Renal pelvis (tissue), 4 donors: ENCODE data around the gene MYH14. TPM values are rescaled to one million over a fixed set of nuclear protein-coding genes. Genes with fewer than 3 reads are reported as not detected.

Experiments
- DNase-seq: peaks from one replicate; pipeline ENCODE4 v3.0.0-alpha.2; 2013
- polyA plus RNA-seq, 3 donors: library from polyadenylated mRNA; unstranded; fragments of 120-200 nt; gene quantifications; one replicate each; pipeline ENCODE4 v1.2.1, GENCODE V29; 2013; ENCODE audit not compliant: insufficient read length in 3 of 3

Gene MYH14
- polyA plus RNA-seq, 3 donors: 25.8 to 31.7 (median 27.2) TPM

DNA sequence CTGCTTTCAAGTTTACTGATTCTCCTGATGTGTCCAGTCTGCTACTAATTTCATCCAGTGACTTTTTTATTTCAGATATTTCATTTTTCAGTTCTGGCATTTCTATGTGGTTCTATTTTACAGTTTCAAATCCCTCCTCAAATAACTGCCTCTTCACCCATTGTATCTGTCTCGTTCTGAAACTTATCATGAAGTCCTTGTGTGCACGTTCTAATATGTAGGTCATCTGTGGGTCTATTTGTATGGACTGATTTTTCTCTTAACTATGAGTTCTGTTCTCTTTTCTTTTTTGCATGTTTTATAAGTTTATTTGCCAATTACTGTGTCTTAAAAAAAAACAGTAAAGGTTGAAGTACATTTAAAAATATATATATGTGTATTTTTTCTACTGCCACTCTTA lies 82.4 kb downstream of the MYH14 start:
- DNase-seq: no peak

DNA sequence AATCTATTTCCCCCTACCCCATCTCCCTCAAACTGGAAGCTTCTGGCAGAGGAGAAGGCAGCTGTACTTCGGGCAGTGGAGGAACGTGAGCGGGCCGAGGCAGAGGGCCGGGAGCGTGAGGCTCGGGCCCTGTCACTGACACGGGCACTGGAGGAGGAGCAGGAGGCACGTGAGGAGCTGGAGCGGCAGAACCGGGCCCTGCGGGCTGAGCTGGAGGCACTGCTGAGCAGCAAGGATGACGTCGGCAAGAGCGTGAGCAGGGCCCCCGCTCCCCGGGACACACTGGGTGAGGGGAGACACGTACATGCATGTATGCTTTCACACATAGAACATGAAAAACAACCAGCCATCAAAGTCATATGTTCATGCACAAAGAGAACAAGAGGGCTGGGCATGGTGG lies 83.0 kb downstream of the MYH14 start:
- no peak for DNase-seq

DNA sequence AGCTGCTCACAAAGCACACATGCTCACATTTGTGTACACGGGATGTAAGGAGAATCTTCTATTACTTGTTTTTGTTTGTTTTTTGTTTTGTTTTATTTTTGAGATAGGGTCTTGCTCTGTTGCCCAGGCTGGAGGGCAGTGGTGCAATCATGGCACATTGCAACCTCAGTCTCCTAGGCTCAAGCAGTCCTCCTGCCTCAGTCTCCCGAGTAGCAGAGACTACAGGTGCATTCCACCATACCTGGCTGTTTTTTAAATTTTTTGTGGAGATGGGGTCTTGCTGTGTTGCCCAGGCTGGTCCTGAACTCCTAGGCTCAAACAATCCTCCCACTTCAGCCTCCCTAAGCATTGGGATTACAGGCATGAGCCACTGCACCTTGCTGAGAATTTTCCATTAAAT lies 83.9 kb downstream of the MYH14 start:
- no peak for DNase-seq

DNA sequence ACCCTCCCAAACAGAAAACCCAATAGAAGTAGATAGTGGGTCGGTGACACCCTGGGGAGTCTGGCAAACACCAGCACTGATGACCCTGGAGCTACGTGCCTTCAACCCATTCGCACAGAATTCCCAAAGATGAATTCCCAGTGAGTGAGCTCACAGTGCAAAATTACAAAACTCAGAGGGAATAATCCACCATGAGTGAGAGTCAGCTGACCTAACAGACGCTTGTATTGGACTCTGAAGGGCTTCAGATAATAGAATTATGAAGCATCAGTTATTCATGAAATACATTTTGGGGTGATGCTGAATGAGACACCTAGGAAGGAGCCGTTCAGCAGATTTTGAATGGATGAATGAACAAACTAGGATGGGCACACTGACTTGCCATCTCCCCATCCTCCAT lies 85.5 kb downstream of the MYH14 start:
- DNase-seq: no peak

DNA sequence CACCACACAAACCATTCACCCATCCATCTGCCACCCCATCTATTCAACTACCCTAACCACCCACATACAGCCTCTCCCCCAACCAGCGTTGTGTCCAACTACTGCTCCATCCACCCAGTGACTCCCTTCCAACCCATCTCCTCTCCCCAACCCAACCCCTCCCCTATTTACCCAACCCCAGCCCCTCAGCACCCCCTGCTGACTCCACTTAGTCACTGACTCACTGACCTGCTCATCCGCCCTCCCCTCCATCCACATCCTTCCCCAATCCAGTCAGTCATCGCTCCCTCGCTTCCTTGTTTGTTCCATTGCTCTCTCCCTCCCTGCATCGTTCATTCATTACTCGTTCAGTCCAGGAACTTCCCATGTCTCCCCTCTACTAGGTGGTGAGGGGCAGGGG lies 86.6 kb downstream of the MYH14 start:
- DNase-seq: no peak

DNA sequence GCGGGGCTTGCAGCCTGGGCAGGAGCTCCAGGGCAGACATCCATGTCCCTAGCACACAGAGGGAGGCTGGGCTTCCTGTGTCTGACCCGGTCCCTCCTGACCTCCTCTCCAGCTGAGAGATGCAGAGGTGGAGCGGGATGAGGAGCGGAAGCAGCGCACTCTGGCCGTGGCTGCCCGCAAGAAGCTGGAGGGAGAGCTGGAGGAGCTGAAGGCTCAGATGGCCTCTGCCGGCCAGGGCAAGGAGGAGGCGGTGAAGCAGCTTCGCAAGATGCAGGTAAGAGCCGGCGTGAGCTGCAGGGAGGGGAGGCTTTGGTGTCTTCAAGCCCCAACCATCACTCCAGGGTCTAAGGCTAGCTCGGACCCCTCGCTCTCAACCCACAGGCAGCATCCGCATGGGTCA lies 87.4 kb downstream of the MYH14 start:
- no peak for DNase-seq

DNA sequence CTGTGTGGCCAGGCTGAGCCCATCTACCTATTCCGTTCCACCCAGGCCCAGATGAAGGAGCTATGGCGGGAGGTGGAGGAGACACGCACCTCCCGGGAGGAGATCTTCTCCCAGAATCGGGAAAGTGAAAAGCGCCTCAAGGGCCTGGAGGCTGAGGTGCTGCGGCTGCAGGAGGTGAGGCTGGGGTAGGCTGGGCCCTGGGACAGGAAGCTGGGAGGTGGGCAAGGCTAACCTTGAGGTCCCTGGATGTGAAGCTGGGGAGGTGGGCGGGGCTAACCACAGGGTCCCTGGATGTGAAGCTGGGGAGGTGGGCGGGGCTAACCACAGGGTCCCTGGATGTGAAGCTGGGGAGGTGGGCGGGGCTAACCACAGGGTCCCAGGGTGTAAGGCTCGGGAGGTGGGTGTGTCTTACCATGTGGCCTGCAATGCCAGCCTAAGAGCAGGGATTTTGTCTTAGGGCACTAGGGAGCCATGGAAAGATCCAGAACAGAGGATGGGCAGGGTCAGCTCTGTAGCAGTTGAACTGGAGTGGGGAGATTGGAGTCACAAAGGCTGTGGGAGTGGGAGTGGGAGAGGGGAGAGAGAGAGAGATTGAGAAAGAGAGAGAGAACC lies 88.9 kb downstream of the MYH14 start:
- no peak for DNase-seq

DNA sequence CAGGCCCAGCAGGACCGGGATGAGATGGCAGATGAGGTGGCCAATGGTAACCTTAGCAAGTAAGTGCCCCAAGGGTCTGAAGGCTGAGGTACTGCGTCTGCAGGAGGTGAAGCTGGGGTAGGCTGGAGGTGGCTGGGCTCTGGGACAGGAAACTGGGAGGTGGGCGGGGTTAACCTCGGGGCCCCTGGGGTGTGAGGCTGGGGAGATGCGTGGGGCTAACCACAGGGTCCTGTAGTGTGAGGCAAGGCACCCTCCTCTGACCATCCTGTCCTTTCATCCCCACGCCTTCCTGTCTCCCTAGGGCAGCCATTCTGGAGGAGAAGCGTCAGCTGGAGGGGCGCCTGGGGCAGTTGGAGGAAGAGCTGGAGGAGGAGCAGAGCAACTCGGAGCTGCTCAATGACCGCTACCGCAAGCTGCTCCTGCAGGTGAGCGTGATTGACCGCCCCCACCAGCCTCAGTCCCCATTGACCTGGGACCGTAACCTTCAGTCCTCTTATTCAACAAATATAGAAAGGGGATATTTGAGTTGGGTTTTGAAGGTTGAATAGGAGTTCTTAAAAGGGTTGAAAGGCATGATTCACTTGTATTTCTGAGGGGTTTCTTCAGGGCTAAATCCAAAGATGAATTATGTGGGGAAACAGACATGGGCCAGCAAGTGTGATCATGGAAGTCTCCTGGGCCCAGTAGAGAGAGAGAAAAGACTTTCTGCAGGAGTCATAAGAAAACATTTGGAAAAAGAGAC lies 90.0 kb downstream of the MYH14 start:
- DNase-seq: no peak

DNA sequence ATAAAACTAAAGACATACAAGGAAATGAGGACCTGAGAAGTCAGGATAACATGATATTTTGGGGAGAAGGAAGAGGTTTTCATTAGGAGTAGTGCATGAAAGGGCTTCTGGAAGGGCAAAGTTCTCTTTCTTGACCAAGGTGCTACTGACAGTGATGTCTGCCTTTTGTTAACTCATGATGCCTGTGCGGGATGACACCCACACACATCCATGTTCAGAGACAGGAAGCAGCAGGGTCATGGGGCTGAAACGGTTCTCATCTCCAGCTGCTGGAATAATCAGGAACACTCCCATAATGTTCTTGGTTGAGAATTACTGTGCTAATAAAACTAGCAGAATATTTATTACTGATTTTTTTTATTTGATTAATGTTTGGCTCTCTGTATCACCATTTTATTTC lies 96.6 kb downstream of the MYH14 start:
- DNase-seq: no peak

DNA sequence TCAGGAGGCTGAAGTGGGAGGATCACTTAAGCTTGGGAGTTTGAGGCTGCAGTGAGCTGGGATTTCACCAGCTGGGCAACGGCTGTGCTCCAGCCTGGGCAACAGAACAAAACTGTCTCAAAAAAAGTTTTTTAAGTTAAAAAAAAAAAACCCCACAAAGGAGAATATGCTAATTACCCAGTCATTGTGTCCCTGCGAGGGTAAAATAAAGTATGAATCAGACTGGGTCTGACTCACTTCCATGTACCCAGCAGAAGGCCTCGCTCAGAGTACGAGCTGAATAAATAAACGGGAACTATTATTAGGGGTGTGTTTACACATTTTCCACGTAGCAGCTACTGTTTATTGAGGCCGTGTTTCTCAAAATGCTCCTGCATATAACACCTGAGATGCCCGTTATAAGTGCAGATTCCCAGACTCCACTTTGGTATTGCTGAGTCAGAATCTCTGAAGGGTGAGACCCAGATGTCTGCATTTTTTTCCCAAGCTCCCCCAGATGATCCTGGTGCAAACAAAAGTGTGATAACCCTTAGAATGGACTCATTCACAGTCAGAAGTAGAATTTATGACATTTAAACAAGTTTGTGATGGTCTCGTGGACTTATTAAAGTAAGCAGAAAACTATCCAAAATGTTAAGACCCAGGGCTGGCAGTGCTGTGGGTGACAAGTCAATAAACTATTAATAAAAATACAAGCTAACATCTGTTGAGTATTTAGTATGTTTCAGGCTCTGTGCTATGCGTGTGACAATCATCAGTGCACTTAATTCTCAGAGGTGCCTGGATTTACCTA lies 97.6 kb downstream of the MYH14 start:
- no peak for DNase-seq

DNA sequence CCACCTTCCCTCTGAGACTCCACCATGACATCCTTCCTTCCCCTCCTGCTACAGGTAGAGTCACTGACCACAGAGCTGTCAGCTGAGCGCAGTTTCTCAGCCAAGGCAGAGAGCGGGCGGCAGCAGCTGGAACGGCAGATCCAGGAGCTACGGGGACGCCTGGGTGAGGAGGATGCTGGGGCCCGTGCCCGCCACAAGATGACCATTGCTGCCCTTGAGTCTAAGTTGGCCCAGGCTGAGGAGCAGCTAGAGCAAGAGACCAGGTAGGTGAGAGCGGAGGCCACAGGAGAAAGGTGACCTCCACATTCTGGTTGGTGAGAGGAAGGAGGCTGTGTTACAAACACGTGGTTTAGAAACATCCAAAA lies 98.2 kb downstream of the MYH14 start:
- DNase-seq: no peak

DNA sequence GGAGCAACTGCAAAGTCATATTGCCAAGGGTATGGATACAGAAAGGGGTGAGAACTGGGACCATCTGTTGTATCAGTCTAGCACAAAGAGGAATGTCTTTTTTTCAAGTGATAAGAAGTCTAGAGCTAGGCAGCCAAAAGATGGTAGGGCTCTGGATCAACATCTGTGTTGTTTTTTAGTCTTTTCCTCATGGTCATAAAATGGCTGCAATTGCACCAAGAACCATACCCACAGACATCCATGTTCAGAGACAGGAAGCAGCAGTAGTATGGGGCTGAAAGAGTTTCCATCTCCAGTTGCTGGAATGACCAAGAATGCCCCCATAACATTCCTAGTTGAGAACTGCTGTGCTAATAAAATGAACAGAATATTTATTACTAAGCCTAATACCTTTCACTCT lies 100.1 kb downstream of the MYH14 start:
- no peak for DNase-seq

DNA sequence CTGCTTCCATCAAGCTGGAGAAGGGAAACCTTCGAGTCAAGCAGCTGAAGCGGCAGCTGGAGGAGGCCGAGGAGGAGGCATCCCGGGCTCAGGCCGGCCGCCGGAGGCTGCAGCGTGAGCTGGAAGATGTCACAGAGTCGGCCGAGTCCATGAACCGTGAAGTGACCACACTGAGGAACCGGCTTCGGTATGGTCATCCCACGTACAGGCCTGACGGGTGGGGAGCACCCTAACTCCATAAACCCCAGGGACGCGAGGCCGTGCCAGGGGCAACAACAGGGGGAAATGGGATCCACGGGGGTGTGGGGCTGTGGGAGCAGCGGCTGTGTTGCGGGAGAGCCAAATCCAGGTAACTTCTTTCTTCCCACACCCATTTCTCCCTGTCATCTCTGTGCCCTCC lies 105.6 kb downstream of the MYH14 start:
- DNase-seq: no peak

DNA sequence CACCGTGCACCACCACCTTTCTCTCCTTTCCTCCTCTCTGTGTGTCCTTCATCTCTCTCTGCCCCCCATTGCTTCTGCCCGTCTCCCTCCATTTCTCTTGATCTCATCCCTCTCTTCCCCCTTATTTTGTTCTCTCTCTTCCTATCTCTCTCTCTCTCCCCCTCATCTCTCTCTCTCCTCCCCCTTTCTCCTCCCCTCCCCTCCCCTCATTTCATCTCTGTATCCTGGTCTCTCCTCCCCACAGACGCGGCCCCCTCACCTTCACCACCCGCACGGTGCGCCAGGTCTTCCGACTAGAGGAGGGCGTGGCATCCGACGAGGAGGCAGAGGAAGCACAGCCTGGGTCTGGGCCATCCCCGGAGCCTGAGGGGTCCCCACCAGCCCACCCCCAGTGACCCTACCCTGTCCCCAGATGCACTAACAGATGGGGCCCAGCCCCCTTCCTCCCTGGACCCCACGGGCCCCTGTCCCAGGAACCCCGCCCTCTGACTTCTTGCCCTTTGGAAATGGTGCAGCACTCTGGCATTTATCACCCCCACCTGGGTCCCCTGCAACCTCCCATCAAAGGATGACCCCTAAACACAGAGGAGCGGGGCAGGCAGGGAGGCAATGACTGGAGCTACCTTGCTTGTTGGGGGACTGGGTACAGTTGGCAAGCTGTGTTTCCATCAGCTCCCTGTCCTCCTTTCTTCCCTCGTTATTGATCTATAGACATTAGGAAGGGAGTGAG lies 106.1 kb downstream of the MYH14 start:
- no peak for DNase-seq

DNA sequence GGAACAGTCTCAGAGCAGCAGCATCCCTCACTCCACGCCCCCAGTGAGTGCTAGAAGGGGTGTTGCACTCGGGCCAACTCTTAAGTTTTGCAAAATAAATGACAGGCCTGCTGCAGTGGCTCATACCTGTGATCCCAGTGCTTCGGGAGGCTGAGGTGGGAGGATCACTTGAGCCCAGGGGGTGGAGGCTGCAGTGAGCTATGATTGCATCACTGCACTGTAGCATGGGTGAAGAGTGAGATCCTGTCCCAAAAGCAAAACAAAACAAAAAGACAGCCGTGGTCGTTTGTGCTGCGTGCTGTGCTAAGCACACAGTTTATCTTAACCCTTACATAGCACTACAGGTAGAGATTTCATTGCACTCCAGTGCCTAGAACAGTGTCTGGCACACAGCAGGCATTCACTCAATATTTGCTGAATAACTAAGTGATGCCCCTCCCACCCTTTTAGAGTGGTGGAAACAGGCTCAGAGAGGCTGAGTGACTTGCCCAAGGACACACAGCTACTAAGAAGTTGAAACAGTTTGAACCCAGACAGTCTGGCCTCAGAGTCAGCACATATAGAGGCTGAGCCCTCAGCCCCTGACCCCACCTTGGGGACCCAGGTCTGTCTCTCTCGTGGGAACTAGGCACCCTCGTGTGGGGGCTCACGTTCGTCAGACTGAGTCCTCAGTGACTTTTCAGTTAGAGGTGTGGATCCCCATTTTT lies 107.5 kb downstream of the MYH14 start:
- DNase-seq: no peak

DNA sequence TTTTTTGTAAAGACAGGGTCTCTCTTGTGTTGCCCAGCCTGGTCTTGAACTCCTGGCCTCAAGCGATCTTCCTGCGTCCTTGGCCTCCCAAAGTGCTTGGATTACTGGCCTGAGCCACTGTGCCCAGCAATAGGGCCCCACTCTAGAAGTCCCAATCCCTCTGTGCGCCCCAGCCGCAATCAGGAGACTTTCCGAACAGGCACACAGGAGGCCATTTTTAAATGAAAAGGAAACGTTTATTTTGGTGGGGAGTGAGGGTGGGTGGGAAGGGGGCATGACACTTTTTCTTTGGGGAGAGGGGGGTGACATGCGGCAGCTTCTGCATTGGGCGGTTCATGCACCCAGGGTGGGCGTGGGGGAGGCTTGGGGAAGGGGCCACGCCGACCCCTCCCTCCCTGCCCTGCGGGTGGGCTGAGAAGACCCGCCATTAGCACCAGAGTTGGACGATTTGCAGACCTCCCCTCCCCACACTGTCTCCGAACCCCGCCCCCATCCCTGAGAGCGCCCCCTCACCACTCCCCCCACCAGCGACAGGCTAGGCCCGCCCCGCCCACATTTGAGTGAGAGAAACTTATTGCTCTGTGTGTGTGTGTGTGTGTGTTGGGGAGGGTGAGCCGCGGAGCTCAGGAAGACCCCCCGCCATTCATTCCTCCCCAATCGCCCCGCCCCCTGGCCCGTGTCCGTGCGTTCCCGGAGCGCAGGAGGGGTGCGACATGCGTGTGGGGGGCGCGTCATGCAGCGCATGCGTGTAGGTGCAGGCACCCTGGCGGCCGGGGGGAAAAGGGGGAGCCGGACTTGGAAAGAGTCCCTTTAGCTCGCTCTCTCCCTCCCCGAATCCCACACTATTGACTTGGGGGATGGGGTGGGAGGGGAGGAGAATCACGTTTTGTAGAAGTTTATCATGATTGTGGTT lies 108.6 kb downstream of the MYH14 start:
- DNase-seq: no peak

DNA sequence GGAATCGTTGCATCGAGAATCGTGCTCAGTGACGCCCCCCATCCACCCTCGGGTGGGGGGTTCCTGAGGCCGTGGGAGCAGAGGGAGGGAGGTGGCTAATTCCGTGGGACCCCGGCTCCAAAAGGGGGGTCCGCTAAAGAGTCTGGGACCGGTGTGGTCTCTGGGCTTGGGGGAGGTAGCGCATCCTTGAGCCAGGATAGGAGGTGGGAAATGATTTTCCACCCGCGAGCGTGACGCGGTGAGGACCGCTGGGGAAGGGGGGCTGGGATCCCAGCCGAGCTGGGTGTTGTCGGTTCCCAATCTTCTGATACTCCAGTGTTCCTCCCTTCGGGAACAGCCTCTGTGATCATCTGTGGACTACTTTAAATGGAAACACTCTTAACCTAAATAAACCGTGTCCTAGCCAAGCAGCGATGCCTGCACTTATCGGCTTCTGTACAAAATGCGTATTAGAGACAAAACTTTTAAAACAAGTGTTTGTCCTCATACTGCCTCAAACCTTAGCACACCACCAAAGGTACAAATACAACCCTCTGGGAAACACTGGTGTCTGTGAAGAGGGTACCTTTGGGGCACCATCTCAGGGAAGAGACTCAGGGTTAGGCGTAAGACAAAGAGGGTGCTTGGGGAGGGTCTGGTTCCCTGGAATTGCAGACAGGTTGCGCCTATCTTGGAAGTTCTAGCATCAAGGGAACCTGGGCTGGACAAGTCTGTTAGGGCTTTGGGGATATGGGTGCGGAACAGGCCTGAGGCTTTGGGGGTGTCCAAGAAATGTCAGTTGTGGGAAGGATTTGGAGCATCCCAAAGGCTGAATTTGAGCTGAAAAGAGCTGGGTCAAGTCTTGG lies 109.8 kb downstream of the MYH14 start:
- no peak for DNase-seq

DNA sequence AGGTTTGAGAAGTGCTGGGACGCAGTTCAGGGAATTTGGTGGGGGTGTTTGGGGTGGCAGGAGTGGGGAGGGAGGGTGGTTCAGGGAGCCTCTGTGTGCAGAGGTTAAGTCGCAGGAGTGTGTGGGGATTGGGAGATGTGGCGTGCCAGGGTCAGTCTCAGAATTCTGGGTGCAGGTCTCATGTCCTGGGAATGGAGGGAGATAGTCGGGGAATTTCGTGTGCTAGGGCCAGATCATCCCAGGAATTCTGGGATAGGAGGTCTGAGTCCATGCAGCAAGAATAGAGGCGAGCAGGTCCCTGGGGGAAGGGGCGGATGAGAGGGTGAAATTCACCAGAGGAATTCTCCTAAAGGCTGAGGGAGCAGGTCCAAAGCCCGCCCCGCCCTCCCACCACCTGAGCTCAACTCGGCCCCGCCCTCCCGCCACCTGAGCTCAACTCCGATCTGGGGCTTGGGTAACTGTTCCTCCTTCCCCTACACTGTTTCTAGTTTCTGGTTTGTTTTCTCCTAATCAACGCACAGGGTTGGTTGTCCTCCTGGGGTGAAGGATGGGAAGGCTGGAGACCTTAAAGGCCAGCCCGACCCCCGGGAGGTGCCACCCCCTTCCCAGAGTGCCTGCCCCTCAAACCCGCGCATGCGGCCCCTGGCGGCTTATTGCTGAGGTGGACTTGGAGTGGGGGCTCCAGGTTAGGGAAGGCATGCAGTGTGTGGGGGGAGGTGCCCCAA lies 110.6 kb downstream of the MYH14 start:
- no peak for DNase-seq
